Mucosa of descending colon (tissue), 3 donors: Measurements from ENCODE around the gene ZCCHC14. TPM values are rescaled to one million over a fixed set of nuclear protein-coding genes. Genes with fewer than 3 reads are reported as not detected.

Source experiments
- ATAC-seq: fragments of 200-7000 bp; cut with Tn5 transposase; one replicate; pipeline ENCODE4 v1.9.1; 2020; ENCODE audit warnings: mild to moderate bottlenecking, moderate library complexity
- DNase-seq, 3 donors: peaks; one replicate each; pipeline ENCODE4 v3.0.0-alpha.2; 2020
- H3K36me3 ChIP-seq: fragments of 200-600 bp; one replicate; pipeline ENCODE4 v1.8.0; 2021; ENCODE audit warnings: low read depth, mild to moderate bottlenecking
- H3K4me1 ChIP-seq: fragments of 200-600 bp; one replicate; pipeline ENCODE4 v1.8.0; 2021; ENCODE audit warnings: low read depth, mild to moderate bottlenecking
- H3K4me3 ChIP-seq: fragments of 200-600 bp; one replicate; pipeline ENCODE4 v1.8.0; 2021; ENCODE audit warnings: mild to moderate bottlenecking
- H3K9me3 ChIP-seq: fragments of 200-600 bp; one replicate; pipeline ENCODE4 v1.8.0; 2021; ENCODE audit warnings: mild to moderate bottlenecking
- intact Hi-C, 2 donors: fragments of 100-400 bp; cut with DNase I in 1 of 2; cut with micrococcal nuclease in 1 of 2; formaldehyde crosslinking; loops; one replicate each; pipeline versions ENCODE4 v1.11.0 to v1.11.1; 2022; cut with DNase I, micrococcal nuclease
- total RNA-seq, 3 donors: library from RNA; stranded (reverse); fragmentation: NEBNext Ultra II Directional in 2 of 3; extraction: Animal tissue kit (Norgen Biotek cat#: 25700) in 2 of 3; gene quantifications; one replicate each; pipeline versions ENCODE4 v1.2.1 to v1.2.4, GENCODE V29; 2021 to 2023
- TF ChIP-seq, protein P1 (sequence below): fragments of 200-600 bp; IDR thresholded peaks from one replicate; pipeline ENCODE4 v1.8.0; 2022; ENCODE audit warnings: antibody characterized with exemption, mild to moderate bottlenecking
- donor health status: DM: no; HTN: no; CAD: no; lungs with moderate emphysema.
- donor health status: DM: no; HTN: no; CAD: no.
- donor health status: DM: no; HTN: yes; CAD: no.

Gene ZCCHC14
- total RNA-seq, 3 donors from 2014 or later: 30.3 to 36.4 (median 32.3) TPM

- no peak overlapping the region for H3K4me3 ChIP-seq
- no peaks in the 10 kb centered on the region for H3K9me3 ChIP-seq
- no peak for DNase-seq
- H3K36me3 ChIP-seq: peaks cover 15% of the 10 kb centered on the region
- TF ChIP-seq, protein P1, sequence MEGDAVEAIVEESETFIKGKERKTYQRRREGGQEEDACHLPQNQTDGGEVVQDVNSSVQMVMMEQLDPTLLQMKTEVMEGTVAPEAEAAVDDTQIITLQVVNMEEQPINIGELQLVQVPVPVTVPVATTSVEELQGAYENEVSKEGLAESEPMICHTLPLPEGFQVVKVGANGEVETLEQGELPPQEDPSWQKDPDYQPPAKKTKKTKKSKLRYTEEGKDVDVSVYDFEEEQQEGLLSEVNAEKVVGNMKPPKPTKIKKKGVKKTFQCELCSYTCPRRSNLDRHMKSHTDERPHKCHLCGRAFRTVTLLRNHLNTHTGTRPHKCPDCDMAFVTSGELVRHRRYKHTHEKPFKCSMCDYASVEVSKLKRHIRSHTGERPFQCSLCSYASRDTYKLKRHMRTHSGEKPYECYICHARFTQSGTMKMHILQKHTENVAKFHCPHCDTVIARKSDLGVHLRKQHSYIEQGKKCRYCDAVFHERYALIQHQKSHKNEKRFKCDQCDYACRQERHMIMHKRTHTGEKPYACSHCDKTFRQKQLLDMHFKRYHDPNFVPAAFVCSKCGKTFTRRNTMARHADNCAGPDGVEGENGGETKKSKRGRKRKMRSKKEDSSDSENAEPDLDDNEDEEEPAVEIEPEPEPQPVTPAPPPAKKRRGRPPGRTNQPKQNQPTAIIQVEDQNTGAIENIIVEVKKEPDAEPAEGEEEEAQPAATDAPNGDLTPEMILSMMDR: no peak
- H3K4me1 ChIP-seq: no peaks in the 10 kb centered on the region
- peak; percentile 44 for ATAC-seq
- intact Hi-C loops: no loop called here
Measured at GRCh38 chr16:87414251-87414680, 78.6 kb downstream of the ZCCHC14 start.

DNA sequence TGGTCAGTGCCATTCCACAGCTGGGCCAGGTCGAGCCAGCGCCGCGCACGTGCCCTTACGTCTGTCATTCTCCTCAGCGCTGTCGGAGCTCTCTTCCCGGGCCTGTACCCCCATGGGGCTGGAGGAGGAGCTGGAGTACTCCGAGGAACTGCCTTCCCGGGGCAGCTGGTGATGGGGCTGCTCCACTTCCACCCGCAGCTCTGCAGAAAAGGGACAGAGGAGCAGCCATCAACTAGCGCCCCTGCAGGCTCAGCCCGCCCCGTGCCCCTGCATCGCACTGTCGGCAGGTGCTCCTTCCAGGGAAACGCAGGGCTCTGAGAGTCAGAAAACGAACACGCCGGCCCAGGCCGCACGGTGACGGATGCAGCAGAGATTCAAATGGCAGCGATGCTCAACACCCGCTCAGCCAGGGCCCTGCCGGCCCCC lies 79.8 kb downstream of the ZCCHC14 start:
- intact Hi-C loops: no loop called here

GRCh38 chr16:87412371-87412995 lies 80.3 kb downstream of the ZCCHC14 start:
- DNase-seq: no peak
- no peak for ATAC-seq
- intact Hi-C loops: no loop called here

More for the DNA sequence above, 79.8 kb downstream of the ZCCHC14 start:
- DNase-seq: no peak
- Histone ChIP-seq H3K36me3 (peaks cover 15% of the 10 kb centered on the region), H3K9me3 (no peaks in the 10 kb centered on the region), H3K4me3 (no peak overlapping the region), H3K4me1 (no peaks in the 10 kb centered on the region)
- TF ChIP-seq, protein P1: no peak
- ATAC-seq: no peak

GRCh38 chr16:87411375-87412271 lies 81.2 kb downstream of the ZCCHC14 start:
- H3K4me1 ChIP-seq: no peaks in the 10 kb centered on the region
- intact Hi-C loops: no loop called here
- no peaks in the 10 kb centered on the region for H3K9me3 ChIP-seq
- H3K36me3 ChIP-seq: peaks cover 8% of the 10 kb centered on the region
- TF ChIP-seq, protein P1: no peak
- no peak overlapping the region for H3K4me3 ChIP-seq
- ATAC-seq (peak; percentile 57), DNase-seq (no peak)

More at GRCh38 chr16:87412371-87412995, 80.3 kb downstream of the ZCCHC14 start:
- TF ChIP-seq, protein P1: no peak
- H3K4me3 ChIP-seq: no peak overlapping the region
- H3K4me1 ChIP-seq: no peaks in the 10 kb centered on the region
- peaks cover 15% of the 10 kb centered on the region for H3K36me3 ChIP-seq
- no peaks in the 10 kb centered on the region for H3K9me3 ChIP-seq

- TF ChIP-seq, protein P1: no peak
- no peaks in the 10 kb centered on the region for H3K4me1 ChIP-seq
- no peaks in the 10 kb centered on the region for H3K9me3 ChIP-seq
- intact Hi-C loops: no loop called here
- H3K36me3 ChIP-seq: peaks cover 8% of the 10 kb centered on the region
- ATAC-seq (peak; percentile 8), DNase-seq (no peak)
- H3K4me3 ChIP-seq: no peak overlapping the region
Measured at GRCh38 chr16:87410968-87411367, 81.9 kb downstream of the ZCCHC14 start.
